BJ (cell line): ENCODE measurements around the gene MIA. TPM values are rescaled to one million over a fixed set of nuclear protein-coding genes. Genes with fewer than 3 reads are reported as not detected.

Experiments used
- CTCF ChIA-PET: fragments of 350-600 bp; formaldehyde crosslinking; extraction: SDS; loops from one replicate; lab custom pipeline; 2021; ENCODE audit warnings: antibody characterized with exemption, inconsistent platforms; lab: Yijun Ruan, JAX
- POLR2A ChIA-PET: fragments of 300-600 bp; sonication (Branson Sonifier 250); formaldehyde crosslinking; extraction: SDS; loops from one replicate; lab custom pipeline; 2021; ENCODE audit warnings: antibody characterized with exemption; lab: Charles Lee
- DNase-seq: peaks from one replicate; pipeline ENCODE4 v3.0.0-alpha.2; 2011; ENCODE audit warnings: low read depth
- H3K27me3 ChIP-seq: 2 replicates; pipeline ENCODE4 v1.6.0; 2011; ENCODE audit warnings: low read length; ENCODE audit not compliant: control insufficient read depth, insufficient read depth
- H3K36me3 ChIP-seq: 2 replicates; pipeline ENCODE4 v1.5.1; 2011; ENCODE audit warnings: low read length; ENCODE audit not compliant: control insufficient read depth, insufficient read depth
- H3K4me3 ChIP-seq: 2 replicates; pipeline ENCODE4 v1.5.1; 2011; ENCODE audit warnings: low read depth, mild to moderate bottlenecking, control low read depth, low read length
- CTCF ChIP-seq: IDR thresholded peaks from 2 replicates; pipeline ENCODE4 v1.5.1; 2011; ENCODE audit warnings: low read depth, mild to moderate bottlenecking, control low read depth, inconsistent platforms, low read length, moderate library complexity; ENCODE audit not compliant: insufficient read depth
- polyA plus RNA-seq: library from polyadenylated mRNA; depleted of rRNA; stranded (reverse); fragments of >200 nt; gene quantifications from 2 replicates; pipeline ENCODE4 v1.2.3, GENCODE V29; 2011

The MIA gene
- polyA plus RNA-seq, 1 experiment: not detected

GRCh38 chr19:40777645-40777936, 2.3 kb downstream of the MIA start:
- POLR2A ChIA-PET: interaction anchor here (0.5 to 1.7 kb wide), 6 partner anchors 20 to 449 kb away, joined by 3 to 31 read pairs (median 6); partner anchors contain the start of gene ACTMAP
- Histone ChIP-seq H3K27me3 (no peaks in the 10 kb centered on the region), H3K36me3 (peaks cover 3% of the 10 kb centered on the region; the same call in 1 of the 2 replicates), H3K4me3 (peak overlapping the region; percentile 83)
- no peak for TF ChIP-seq CTCF
- CTCF ChIA-PET: interaction anchor here (0.7 to 3.8 kb wide), 6 partner anchors 21 to 115 kb away, joined by 3 to 22 read pairs (median 8); partner anchors contain the start of gene EGLN2
- DNase-seq: no peak

DNA sequence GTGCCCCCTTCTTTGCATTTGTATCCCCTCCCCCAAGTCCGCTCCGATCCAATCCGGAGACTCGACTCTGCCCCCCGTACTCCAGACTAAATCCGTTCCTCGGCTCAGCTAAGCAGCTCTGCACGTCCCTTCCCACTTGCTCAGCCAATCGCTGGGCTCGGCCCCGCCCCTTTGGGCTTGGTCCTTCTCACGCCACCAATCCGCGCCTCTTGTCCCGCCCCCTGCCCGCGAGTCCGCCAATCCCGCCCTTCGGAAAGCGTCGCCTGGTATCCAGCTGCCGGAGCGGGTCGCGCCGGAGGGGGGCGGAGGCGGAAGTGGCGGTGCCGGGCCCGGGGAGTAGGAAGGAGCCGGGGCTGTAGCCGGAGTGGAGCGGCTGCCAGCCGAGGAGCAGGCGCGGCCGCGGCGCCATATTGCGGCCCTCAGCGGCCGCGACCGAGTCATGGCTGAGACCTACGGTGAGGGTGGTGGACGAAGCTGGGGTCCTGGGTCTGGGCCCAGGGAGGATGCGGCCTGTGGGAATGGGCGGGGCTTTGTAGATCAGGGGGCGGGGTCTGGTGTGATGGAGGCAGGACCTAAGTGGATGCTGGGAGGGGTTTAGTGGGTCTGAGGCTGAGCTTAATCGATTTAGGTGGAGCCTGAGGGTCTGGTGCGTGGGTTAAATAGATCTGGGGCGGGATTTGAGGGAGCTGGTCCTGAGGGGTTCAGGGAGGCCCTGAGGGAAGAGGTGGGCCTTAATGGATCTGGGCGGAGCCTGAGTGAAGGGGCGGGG, 2.8 kb downstream of the MIA start, which contains the start of gene RAB4B:
Gene RAB4B (plus strand): TSS at position 311 of the 769 bp plus-strand sequence. CDS start 129 bp downstream, at position 440.
- TF ChIP-seq CTCF: no peak
- ChIA-PET POLR2A (interaction anchor here (0.5 to 1.7 kb wide), 9 partner anchors 19 to 499 kb away, joined by 3 to 31 read pairs (median 6); partner anchors contain the start of genes ACTMAP and EGLN2), CTCF (interaction anchor here (0.7 to 3.8 kb wide), 8 partner anchors 18 to 116 kb away, joined by 3 to 22 read pairs (median 4); partner anchors contain the start of genes COQ8B, EGLN2 and ITPKC)
- Histone ChIP-seq H3K4me3 (peak within 1 kb of the TSS; percentile 83), H3K27me3 (no peaks in the 10 kb centered on the region), H3K36me3 (peaks cover 3% of the 10 kb centered on the region; the same call in 1 of the 2 replicates)
- peak; percentile 98 for DNase-seq

DNA sequence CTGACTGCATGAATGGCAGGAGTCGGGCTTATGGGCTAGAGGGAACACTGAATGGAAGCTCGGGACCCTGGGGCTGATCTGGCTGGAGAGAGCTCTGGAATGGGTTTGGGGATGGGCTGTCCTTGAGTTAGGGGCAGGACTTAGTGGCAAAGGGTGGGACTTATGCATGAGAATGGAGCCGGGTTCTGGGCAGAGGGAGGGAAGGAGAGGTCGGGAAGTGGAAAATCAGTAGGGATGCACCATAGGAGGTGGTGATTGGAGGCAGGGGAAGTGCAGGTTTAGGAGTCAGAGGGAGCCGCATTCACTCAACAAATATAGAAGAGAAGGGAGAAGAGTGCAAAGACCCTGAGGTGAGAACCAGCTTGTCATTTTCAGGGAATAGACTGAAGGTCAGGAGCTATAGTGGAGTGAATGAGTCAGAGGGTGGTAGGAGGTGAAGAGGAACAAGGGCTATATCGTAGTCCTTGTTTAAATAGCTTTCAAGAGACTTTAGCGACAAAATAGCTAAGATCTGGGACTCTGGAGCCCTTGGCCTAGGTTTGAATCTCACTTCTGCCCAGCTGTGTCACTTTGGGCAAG, 3.5 kb downstream of the MIA start:
- Histone ChIP-seq H3K4me3 (peak overlapping the region; percentile 83), H3K36me3 (peaks cover 3% of the 10 kb centered on the region; the same call in 1 of the 2 replicates), H3K27me3 (no peaks in the 10 kb centered on the region)
- no peak for TF ChIP-seq CTCF
- POLR2A ChIA-PET: interaction anchor here (0.5 to 1.7 kb wide), 5 partner anchors 20 to 500 kb away, joined by 3 to 11 read pairs (median 6); partner anchors contain the start of gene EGLN2
- no peak for DNase-seq
- CTCF ChIA-PET: interaction anchor here (1.0 to 3.8 kb wide), 7 partner anchors 13 to 117 kb away, joined by 3 to 22 read pairs (median 4); partner anchors contain the start of genes COQ8B, EGLN2 and ITPKC

DNA sequence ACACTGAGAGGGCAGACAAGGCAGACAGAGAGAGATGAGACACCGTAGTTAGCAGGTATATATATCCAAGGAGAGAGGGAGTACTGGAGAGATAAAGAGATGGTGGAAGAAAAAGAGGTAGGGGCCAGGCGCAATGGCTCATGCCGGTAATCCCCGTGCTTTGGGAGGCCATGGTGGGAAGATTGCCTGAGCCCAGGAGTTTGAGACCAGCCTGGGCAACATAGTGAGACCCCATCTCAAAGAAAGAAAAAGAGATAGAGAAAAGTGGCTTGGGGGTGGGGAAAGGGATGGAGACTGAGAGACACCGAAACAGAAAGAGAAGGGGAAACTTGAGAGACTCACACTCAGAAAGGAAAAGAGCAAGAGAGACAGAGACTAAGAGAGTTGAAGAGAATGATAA, 5.3 kb downstream of the MIA start:
- no peak for TF ChIP-seq CTCF
- no peak for DNase-seq
- CTCF ChIA-PET: interaction anchor here (1.0 kb wide), 1 partner anchor 12 kb away, joined by 3 read pairs; no protein-coding TSS in a partner anchor
- H3K4me3 ChIP-seq: no peak overlapping the region
- peaks cover 3% of the 10 kb centered on the region; the same call in 1 of the 2 replicates for H3K36me3 ChIP-seq
- no peaks in the 10 kb centered on the region for H3K27me3 ChIP-seq
- POLR2A ChIA-PET: no interaction called here

DNA sequence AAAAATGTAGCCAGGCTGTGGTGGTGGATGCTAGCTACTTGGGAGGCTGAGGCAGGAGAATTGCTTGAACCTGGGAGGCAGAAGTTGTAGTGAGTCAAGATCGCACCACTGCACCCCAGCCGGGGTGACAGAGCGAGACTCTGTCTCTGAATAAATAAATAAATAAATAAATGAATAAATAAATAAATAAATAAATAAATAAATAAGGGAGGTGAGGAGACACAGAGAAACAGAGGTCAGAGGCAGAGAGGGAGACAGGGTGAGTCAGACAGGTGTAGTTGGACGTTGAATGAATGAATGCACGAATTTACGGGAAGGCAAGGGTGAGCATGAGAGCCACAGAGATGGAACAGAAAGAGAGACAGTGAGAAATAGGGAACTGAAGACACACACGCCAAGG, 5.8 kb downstream of the MIA start:
- no peak overlapping the region for H3K4me3 ChIP-seq
- peaks cover 3% of the 10 kb centered on the region; the same call in 1 of the 2 replicates for H3K36me3 ChIP-seq
- DNase-seq: no peak
- ChIA-PET POLR2A (no interaction called here), CTCF (no interaction called here)
- TF ChIP-seq CTCF: no peak
- no peaks in the 10 kb centered on the region for H3K27me3 ChIP-seq
